HG03457 (cell line): Measurements from ENCODE around the gene SORL1.
"Not testable (repeated sequence)": the region's sequence is repeated elsewhere in the genome, so short reads cannot be mapped to it uniquely, and the experiment has no call there.

Experiments used
- ATAC-seq: cut with Tn5 transposase; IDR thresholded peaks from one replicate; pipeline ENCODE4 v1.9.1; 2021; ENCODE audit warnings: moderate number of reproducible peaks; ENCODE audit not compliant: unreplicated experiment

Gene SORL1

GRCh38 chr11:121503051-121503450 lies 50.9 kb downstream of the SORL1 start:
- ATAC-seq: no peak

- ATAC-seq: not testable (repeated sequence)
Measured at GRCh38 chr11:121506237-121506636, 54.1 kb downstream of the SORL1 start.

GRCh38 chr11:121508449-121508848 lies 56.3 kb downstream of the SORL1 start:
- no peak for ATAC-seq

GRCh38 chr11:121510438-121510837 lies 58.3 kb downstream of the SORL1 start:
- ATAC-seq: no peak

- no peak for ATAC-seq
Measured at GRCh38 chr11:121512468-121513465, 60.7 kb downstream of the SORL1 start.

- ATAC-seq: no peak
Measured at GRCh38 chr11:121513807-121514206, 61.7 kb downstream of the SORL1 start.

- ATAC-seq: no peak
Measured at GRCh38 chr11:121514432-121515334, 62.6 kb downstream of the SORL1 start.

GRCh38 chr11:121515335-121515671 lies 63.2 kb downstream of the SORL1 start:
- ATAC-seq: no peak

- ATAC-seq: no peak
Measured at GRCh38 chr11:121517996-121518395, 65.9 kb downstream of the SORL1 start.

GRCh38 chr11:121520243-121521144 lies 68.4 kb downstream of the SORL1 start:
- ATAC-seq: no peak

- no peak for ATAC-seq
Measured at GRCh38 chr11:121521145-121522042, 69.3 kb downstream of the SORL1 start.

GRCh38 chr11:121522043-121522941 lies 70.2 kb downstream of the SORL1 start:
- no peak for ATAC-seq

- no peak for ATAC-seq
Measured at GRCh38 chr11:121523581-121524232, 71.6 kb downstream of the SORL1 start.

GRCh38 chr11:121524233-121524631 lies 72.1 kb downstream of the SORL1 start:
- ATAC-seq: no peak

- no peak for ATAC-seq
Measured at GRCh38 chr11:121525376-121525775, 73.3 kb downstream of the SORL1 start.

GRCh38 chr11:121530257-121530656 lies 78.1 kb downstream of the SORL1 start:
- no peak for ATAC-seq

GRCh38 chr11:121533601-121534000 lies 81.5 kb downstream of the SORL1 start:
- ATAC-seq: no peak
